HG03575 (cell line): Measurements from ENCODE around the gene SPTB.

ENCODE experiments used
- ATAC-seq: cut with Tn5 transposase; IDR thresholded peaks from one replicate; pipeline ENCODE4 v1.9.1; 2021; ENCODE audit not compliant: unreplicated experiment, insufficient number of reproducible peaks, low FRiP score; ENCODE audit errors: extremely low read depth

Gene SPTB

DNA sequence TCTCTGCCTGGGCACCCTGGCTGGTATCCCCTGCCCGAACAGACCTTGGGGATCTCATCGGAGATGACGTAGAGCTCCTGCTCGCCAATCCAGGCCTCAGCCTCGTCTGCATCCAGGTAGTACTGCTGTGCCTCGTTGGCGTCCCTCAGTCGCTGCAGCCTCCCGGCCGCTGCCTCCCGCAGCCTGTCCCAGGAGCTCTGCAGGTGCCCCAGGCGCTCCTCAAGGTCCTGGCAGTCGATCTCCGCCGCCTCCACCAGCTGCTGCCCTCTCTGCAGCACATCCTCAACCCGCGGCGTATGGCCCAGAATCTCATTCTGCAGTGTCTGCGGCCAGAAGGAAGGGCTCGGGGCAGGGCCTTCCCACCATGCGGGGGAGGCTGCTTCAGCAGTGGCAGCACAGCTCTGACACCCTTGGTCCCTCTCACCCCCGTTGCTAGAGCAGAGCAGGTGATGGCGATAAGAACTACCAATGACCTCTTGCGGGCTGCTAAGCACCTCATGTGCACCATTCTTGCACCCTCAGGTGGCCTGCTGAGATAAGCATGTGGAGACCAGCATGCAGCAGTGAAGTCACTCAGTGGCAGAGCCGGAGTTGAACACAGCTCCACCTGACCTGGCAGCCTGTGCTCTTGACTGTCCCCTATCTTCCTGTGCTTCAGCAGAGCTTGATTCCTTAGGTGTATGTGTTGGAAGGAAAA is 104.5 kb downstream of the SPTB start:
- ATAC-seq = no peak

DNA sequence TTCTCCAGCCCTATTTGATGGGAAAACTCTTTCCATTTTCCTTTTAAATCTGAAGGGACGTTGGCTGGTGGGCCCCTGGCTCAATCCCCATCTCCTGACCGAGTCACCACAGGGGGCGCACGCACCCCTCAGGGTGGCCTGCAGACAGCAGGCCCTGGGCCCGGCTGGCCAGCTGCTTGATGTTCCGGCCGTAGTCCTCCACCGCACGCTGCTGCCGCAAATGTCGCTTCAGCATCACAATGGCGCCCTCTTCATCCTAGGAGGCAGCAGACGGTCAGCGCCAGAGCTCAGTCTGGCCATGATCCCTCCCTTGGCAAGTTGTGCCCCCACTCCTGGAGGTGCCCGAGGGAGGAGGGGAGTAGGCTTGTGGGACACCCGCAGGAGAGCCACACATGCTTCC is 105.4 kb downstream of the SPTB start:
- ATAC-seq = no peak

DNA sequence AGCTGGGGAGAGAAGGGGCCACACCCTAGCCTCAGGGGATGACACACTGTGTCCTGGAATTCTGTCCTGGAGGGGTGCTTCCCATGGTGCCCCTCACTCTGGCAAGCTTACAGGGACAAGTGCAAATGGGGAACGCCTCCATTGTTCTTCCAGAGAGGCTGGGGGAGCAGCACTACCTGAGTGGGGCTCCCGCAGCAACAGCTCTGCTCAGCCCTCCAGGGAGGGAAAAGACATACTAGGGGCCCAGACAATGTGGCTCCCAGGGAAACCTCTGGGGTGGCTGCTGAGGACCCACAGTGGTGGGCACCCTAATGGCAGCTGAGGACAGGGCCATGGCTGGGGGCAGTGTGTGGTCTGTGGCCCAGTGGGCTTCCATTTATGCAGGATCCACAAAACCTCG is 106.1 kb downstream of the SPTB start:
- no peak for ATAC-seq

DNA sequence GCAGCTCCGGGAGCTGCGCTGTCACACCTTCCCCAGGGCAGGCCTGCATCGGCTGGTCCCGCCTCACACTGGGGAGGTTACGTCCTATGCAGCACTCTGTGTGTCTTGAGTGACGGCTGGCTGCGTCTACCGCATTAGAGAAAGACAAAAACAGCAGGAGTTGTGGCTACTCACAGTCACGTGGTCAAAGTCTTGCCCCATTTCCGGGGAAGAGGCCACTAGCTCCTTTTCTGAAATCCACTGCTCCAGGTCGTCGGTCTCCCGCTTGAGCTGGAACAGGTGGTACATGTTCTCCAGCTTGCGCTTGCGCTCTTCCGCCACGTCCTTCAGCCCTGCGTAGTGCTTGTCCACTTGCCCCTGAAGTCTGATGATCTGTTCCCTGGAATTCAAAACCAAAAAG is 106.7 kb downstream of the SPTB start:
- no peak for ATAC-seq

DNA sequence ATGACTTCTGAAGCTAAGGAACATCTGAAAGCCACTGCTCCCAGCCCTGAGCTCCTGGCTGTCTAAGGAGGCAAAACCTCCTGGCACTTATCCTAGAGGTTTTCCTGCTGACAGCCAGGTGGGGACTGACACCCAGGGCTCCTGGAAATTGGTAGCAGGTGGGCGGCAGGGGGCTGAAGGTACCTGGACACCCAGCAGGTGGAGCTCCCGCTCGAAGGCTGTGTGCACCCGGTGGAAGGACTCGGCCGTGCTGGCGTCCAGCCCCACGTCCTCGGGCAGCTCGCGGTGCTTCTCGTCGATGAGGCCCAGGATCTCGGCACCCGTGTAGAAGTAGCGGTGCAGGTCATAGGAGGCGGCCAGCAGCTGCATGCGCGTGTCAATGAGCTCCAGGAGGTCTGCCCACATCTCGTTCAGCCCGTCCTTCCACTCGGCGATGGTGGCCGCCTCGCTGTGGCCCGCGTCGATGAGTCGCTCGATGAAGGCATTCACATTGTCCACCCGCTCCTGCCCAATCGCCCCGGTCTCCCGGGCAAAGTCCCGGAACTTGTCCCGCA is 107.2 kb downstream of the SPTB start:
- ATAC-seq = no peak

DNA sequence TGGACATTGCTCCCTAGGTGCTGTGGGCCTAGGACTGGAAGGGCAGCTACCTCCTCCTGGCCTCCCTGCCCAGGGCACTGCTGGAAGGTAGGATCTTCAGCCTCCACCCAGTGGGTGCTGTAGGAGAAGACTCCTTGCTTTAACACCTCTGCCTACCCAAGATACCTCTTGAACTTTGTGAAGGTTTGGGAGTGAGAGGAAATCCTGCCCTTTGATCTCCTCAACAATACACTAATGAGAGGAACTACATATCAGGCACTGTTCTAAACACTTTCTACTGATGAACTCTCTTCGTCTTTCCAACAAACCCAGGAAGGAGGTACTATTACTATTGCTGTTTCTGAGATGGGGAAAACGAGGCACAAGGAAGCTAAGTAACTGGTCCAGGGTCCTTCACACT is 108.5 kb downstream of the SPTB start:
- no peak for ATAC-seq

GRCh38 chr14:64770751-64771150 is 109.0 kb downstream of the SPTB start:
- ATAC-seq = no peak

DNA sequence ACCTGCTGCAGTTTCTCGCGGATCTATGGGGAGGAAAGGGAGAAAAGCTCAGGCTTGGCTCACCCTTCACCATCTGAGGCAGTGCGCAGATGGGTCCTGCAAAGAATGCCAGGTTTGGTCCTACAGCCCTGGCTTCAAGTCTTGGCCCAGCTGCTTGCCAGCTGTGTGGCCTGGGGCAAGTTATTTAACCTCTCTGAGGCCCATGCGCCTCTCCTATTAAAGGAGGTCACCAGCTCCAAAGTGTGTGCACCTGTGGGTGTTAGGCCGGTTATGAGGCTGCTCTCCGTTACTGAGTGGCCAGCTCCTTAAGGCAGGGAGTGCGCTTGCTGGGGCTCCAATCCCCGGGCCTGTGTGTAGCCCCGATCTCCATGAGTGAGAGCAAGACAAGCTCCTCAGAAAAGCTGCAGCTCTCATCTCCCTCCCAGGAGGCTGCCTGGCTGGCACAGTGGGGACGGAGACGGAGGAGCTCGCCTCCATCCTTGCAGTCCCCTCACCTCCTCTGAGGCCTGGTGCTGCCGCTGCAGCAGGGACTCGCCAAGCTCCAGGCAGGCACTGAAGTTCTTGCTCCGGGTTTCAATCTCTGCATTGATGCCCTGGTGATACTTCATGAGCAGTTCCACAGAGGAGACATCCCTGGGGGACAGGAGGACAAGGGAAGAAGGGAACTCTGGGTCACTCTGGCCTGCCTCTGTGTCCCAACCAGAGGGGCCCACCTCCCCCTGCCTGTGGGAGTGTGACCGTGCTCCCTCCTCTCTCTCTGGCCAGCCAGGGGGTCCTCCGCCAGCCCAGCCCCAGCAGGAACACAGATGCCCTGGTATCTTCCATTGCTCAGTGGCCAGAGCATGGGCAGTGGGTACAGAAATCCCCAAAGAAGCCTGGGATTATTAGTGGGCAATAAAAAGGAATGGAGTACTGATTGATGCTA is 110.3 kb downstream of the SPTB start:
- no peak for ATAC-seq

DNA sequence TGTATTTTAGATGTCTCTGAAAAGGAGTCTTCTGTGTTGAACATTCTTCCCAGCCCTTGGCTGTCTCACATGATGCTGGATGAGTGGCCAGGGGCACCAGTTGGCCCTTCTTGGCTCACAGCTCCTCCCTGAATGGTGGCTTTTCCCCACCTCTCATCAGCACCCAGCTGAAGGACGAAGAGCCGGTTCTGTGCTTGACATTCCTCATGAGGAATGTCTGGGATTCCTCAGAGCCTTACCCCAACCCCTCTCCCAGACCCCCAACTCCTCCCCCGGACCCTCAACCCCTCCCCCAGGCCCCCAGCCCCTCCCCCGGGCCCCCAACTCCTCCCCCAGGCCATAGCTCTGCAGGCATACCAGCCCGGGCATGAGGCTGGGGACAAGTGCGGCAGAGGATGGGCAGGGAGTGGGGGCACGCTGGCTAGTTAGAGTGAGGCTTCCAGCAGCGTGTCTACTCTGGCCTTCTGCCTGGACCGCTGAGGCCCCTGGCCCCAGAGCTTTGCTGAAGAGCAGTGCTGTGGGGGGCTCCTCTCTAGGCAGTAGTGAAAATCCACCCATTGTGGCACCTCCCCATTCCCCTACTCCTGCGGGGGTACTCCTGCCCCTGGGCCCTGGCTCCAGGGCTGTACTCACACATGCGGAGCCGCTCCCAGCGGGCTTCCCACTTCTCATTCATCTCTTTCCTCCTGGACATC is 111.2 kb downstream of the SPTB start:
- no peak for ATAC-seq

- no peak for ATAC-seq
Measured at GRCh38 chr14:64767215-64767964, 112.3 kb downstream of the SPTB start.

DNA sequence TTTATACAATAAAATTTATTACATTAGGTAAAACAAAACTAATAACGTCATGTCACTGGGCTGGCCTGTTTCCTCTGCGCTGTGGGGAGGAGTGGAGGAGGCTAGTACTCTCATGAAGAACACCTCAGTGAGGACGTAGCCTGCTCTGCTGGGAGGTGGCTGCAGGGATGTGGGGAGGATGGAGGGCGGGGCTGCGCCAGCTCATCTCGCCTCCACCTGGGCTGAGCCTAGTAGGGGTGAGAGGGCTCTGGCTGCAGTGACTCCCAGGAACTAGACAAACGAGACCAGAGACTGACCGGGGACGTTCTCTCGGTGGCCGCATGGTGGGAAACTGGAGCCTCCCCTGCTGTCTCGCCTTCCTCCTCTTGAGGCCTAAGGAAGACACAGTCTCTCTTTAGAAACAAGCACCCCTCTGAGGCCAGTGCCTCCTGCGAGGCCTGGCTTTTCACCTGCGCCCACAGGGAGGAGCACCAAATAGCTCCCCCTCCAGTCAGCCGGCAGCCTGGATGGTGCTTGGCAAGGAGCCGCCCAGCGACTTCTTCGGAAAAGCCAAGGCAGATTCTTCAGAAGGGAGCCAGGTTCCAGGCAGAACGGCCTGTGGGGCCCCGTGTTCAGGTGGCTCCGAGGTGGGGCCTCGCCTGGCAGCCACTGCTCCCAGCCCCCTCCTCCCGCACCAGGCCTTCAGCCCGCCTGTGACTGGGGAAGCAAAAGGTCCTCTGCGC is 113.1 kb downstream of the SPTB start:
- no peak for ATAC-seq

DNA sequence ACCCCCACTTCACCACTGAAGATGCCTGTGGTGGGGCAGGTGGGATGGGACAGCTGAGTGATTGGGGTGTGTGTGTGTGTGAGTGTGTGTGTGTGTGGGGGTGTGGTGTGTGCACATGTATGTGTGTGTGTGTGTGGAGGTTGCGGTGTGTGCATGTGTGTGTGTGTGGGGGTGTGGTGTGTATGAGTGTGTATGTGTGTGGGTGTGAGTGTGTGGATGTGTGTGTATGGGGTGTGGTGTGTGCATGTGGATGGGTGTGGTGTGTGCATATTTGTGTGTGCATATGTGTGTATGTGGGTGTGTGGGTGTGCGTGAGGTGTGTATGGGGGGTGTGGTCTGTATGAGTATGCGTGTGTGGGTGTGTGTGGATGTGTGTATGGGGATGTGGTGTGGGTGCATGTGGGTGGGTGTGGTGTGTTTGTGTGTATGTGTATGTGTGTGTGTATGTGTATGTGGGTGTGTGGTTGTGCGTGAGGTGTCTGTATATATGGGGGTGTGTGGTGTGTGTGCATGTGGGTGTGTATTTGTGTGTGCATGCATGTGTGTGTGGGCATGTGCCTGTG is 113.9 kb downstream of the SPTB start:
- ATAC-seq = no peak

DNA sequence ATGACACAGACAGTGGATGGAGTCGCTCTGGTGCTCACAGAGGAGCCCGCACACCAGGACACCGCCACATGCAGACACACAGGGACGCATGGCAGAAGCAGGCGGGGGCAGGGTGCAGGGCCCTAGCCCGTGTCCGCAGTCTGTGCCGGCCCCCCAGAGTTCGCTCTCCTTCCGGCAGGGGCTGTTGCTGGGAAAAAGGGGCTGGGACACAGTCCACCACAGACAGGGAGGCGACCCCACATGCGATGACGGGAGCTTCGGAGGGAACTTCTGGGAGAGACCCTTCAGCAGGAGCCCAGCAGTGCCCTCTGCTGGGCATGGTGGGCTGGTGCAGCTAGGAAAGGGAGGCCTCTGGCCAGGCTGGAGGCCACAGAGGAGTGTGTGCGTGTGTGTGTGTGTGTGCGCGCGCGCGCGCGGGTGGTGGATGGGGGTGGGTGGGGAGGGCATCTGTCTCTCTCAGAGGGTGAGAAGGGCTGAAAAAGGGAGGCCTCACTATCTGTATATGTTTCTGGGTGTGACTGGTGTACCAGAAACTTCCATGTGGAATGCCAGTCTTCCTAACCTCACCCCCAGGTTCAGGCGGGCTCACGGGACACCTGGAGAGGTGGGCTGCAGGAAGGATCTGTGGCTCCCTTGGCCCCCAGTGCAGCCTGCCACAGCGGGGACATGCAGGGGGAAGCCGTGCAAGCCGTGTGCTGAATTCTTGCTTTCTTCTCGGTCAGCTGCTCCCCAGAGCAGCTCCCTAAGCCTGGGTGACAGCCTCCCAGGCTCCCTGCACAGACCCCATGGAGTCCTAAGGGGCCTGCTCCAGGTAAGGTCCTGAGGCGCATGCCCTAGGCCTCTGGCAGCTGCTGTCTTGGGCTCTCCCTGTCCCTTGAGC is 114.8 kb downstream of the SPTB start:
- ATAC-seq = no peak

DNA sequence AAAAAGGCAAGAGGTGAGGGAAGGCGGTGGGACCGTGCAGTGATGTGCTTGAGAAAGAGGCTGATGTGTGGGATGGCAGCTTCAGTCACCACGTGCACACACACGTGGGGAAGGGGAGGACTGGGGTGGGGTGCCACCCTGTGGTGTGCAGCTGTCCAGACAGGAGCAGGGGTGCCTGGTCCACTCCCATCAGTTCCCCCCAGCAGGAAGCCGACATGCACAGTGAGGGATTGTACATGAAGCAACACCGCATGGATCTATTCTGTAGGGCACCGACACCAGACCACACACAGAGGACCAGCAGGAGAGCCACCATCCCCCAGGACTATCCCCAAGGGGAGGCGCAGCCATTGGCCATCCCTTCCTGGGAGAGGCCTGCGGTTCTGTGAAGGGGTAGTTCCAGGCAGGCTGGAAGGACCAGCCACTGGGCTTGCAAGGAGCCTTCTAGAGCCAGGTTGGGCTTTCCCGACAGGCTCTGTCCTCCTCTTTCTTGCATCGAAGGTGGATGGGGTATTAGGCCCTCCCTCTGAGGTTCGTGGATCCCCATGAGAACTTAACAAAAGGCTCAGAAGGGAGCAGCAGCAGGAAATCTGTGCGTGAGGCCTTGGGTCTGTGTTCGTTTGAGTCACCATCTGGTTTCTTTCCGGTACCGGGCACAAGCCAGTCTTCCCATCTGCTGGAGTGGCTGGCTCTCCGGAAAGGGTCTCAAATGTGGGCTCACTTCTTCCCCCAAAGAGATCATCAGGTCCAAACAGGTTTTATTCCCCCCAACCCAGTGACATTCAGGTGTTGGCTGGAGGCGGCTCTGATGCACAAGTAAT is 115.7 kb downstream of the SPTB start:
- no peak for ATAC-seq

DNA sequence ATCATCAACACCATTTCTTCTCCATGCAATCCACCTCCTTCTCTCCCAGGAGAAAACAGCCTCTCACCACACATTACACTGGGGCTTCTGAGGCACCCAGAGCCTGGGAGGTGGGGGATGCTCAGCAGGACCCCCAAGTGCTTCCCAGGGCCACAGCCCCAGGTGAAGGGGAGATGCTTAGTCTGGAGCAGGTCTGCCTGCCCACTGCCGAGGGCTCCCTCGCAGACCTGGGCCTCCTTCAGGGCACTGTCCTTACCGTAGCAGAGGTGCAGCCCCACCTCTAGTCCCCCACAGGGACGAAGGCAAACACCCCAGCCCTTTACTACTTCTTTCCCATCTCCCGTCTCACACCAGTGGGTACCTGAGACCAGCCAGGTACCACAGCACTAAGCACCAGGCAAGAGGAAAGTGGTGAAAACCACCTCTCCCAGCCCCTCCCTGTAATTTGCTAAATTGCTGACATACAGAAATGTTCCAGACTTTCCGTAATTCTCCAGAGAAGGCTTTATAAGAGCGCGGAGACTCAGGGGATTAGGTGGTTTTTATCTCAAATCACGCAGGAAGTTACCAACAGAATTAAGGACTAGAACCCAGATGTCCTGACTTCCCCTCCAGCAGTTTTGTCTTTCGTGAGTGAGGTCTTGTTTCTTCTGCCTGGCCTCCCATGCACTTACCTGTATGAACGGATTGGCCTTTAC is 116.5 kb downstream of the SPTB start:
- no peak for ATAC-seq
